Neuronal stem cell (in vitro differentiated cells): ENCODE data around the gene JAK1.

ENCODE experiments used
- DNase-seq: peaks from one replicate; pipeline ENCODE4 v3.0.0-alpha.2; 2013; ENCODE audit warnings: low spot score
- H2AFZ ChIP-seq: one replicate; pipeline ENCODE4 v1.6.1; 2013; ENCODE audit warnings: mild to moderate bottlenecking, low read length, inconsistent platforms
- H2AK5ac ChIP-seq: 2 replicates; pipeline ENCODE4 v1.6.1; 2013; ENCODE audit warnings: low read depth, mild to moderate bottlenecking, inconsistent platforms, low read length, moderate library complexity, mixed read lengths
- H2BK120ac ChIP-seq: 2 replicates; pipeline ENCODE4 v1.6.1; 2013; ENCODE audit warnings: low read depth, mild to moderate bottlenecking, inconsistent platforms, low read length, moderate library complexity, mixed read lengths
- H2BK12ac ChIP-seq: one replicate; pipeline ENCODE4 v1.6.1; 2013; ENCODE audit warnings: low read length, inconsistent platforms
- H2BK15ac ChIP-seq: 2 replicates; pipeline ENCODE4 v1.6.1; 2013; ENCODE audit warnings: mild to moderate bottlenecking, low read length, inconsistent platforms, mixed read lengths
- H2BK5ac ChIP-seq: one replicate; pipeline ENCODE4 v1.6.1; 2013; ENCODE audit warnings: inconsistent platforms, mild to moderate bottlenecking, low read length, moderate library complexity
- H3K14ac ChIP-seq: one replicate; pipeline ENCODE4 v1.6.1; 2013; ENCODE audit warnings: low read length, inconsistent platforms
- H3K18ac ChIP-seq: 2 replicates; pipeline ENCODE4 v1.6.1; 2013; ENCODE audit warnings: low read length, inconsistent platforms
- H3K23ac ChIP-seq: 2 replicates; pipeline ENCODE4 v1.6.1; 2013; ENCODE audit warnings: low read depth, mild to moderate bottlenecking, mixed read lengths, low read length, inconsistent platforms; ENCODE audit not compliant: poor library complexity
- H3K27ac ChIP-seq: replicated peaks from 3 replicates; pipeline ENCODE4 v1.5.1; 2013; ENCODE audit warnings: low read length, inconsistent platforms
- H3K27me3 ChIP-seq, 3 experiments: 2 replicates each; pipeline ENCODE4 v1.6.1; 2013; ENCODE audit warnings: low read length in 3 of 3, mild to moderate bottlenecking in 2 of 3, inconsistent platforms in 1 of 3, low read depth in 1 of 3, mixed read lengths in 1 of 3, moderate library complexity in 1 of 3; ENCODE audit not compliant: control insufficient read depth in 3 of 3, insufficient read depth in 3 of 3
- H3K36me3 ChIP-seq, 2 donors: replicated peaks in 1 of 2; 2 replicates each; pipeline ENCODE4 v1.6.1; 2013; ENCODE audit warnings: low read length in 2 of 2; ENCODE audit not compliant: control insufficient read depth in 2 of 2, insufficient read depth in 2 of 2
- H3K4ac ChIP-seq: 2 replicates; pipeline ENCODE4 v1.6.1; 2013; ENCODE audit warnings: inconsistent platforms, mild to moderate bottlenecking, low read length, moderate library complexity
- H3K4me1 ChIP-seq, 2 donors: 1 replicate in 1 of 2; 2 replicates in 1 of 2; pipeline ENCODE4 v1.6.1; 2013; ENCODE audit warnings: low read length in 2 of 2, low read depth in 1 of 2; ENCODE audit not compliant: control insufficient read depth in 2 of 2, insufficient read depth in 1 of 2
- H3K4me2 ChIP-seq: one replicate; pipeline ENCODE4 v1.6.1; 2013; ENCODE audit warnings: mild to moderate bottlenecking, low read length, inconsistent platforms; ENCODE audit not compliant: insufficient read depth, poor library complexity, severe bottlenecking
- H3K4me3 ChIP-seq, 2 donors: 2 replicates each; pipeline ENCODE4 v1.5.1; 2013; ENCODE audit warnings: low read length in 2 of 2, mild to moderate bottlenecking in 2 of 2, inconsistent platforms in 1 of 2, moderate library complexity in 1 of 2
- H3K79me1 ChIP-seq: one replicate; pipeline ENCODE4 v1.6.1; 2013; ENCODE audit warnings: low read depth, mild to moderate bottlenecking, inconsistent platforms, low read length, moderate library complexity
- H3K9ac ChIP-seq: one replicate; pipeline ENCODE4 v1.6.1; 2013; ENCODE audit warnings: mild to moderate bottlenecking, low read depth, low read length, inconsistent platforms; ENCODE audit not compliant: poor library complexity
- H3K9me3 ChIP-seq, 2 donors: replicated peaks in 1 of 2; 2 replicates each; pipeline versions ENCODE3 to v1.6.1; 2013; ENCODE audit warnings: low read length in 2 of 2, mild to moderate bottlenecking in 2 of 2, inconsistent platforms in 1 of 2, low read depth in 1 of 2, mixed read lengths in 1 of 2, moderate library complexity in 1 of 2; ENCODE audit not compliant: control insufficient read depth in 2 of 2, insufficient read depth in 1 of 2
- H4K8ac ChIP-seq: one replicate; pipeline ENCODE4 v1.6.1; 2013; ENCODE audit warnings: low read depth, mild to moderate bottlenecking, inconsistent platforms, low read length, moderate library complexity
- H4K91ac ChIP-seq: one replicate; pipeline ENCODE4 v1.6.1; 2013; ENCODE audit warnings: low read length, low read depth, mild to moderate bottlenecking, inconsistent platforms; ENCODE audit not compliant: poor library complexity
- WGBS, 2 donors: extraction: QIAGEN DNeasy Blood & Tissue Kit; methylation state at CpG; one replicate each; pipeline ENCODE4 v1.1.7; 2013; ENCODE audit warnings: missing lambda C conversion rate in 2 of 2, mixed read lengths in 1 of 2; ENCODE audit not compliant: insufficient read length in 2 of 2, insufficient replicate concordance in 1 of 2; ENCODE audit errors: extremely low coverage in 2 of 2; 5-methylcytosine and 5-hydroxymethylcytosine counted together

JAK1 gene

GRCh38 chr1:64941461-64942117 is 24.8 kb downstream of the JAK1 start:
- H2AFZ ChIP-seq: no peak overlapping the region
- H3K27ac ChIP-seq: no peak overlapping the region
- no peaks in the 10 kb centered on the region for H3K4me1 ChIP-seq
- no peak overlapping the region for H3K23ac ChIP-seq
- H2BK5ac ChIP-seq: no peak overlapping the region
- H3K9ac ChIP-seq: no peak overlapping the region
- H3K4me2 ChIP-seq: no peak overlapping the region
- no peaks in the 10 kb centered on the region for H3K27me3 ChIP-seq
- no CpG with 5 or more reads among the region's 5 CpGs for WGBS, 2 donors
- DNase-seq: no peak
- no peak overlapping the region for H2BK12ac ChIP-seq
- no peak overlapping the region for H4K8ac ChIP-seq
- H3K18ac ChIP-seq: no peak overlapping the region
- no peaks in the 10 kb centered on the region for H3K79me1 ChIP-seq
- H2BK120ac ChIP-seq: no peak overlapping the region
- H3K4ac ChIP-seq: no peak overlapping the region
- no peaks in the 10 kb centered on the region for H3K9me3 ChIP-seq
- H3K14ac ChIP-seq: no peak overlapping the region
- no peak overlapping the region for H4K91ac ChIP-seq
- H3K4me3 ChIP-seq: no peak overlapping the region
- no peaks in the 10 kb centered on the region for H3K36me3 ChIP-seq
- no peak overlapping the region for H2AK5ac ChIP-seq
- no peak overlapping the region for H2BK15ac ChIP-seq

- Histone ChIP-seq H2BK12ac (no peak overlapping the region), H2BK5ac (no peak overlapping the region), H3K9me3 (no peaks in the 10 kb centered on the region), H2BK120ac (no peak overlapping the region), H2AK5ac (no peak overlapping the region), H2BK15ac (no peak overlapping the region), H3K4me3 (no peak overlapping the region), H3K4me2 (no peak overlapping the region), H3K23ac (no peak overlapping the region), H3K18ac (no peak overlapping the region), H2AFZ (no peak overlapping the region), H3K27me3 (no peaks in the 10 kb centered on the region), H3K9ac (no peak overlapping the region), H3K36me3 (no peaks in the 10 kb centered on the region), H3K27ac (no peak overlapping the region), H3K79me1 (no peaks in the 10 kb centered on the region), H3K4me1 (no peaks in the 10 kb centered on the region), H3K14ac (no peak overlapping the region), H4K8ac (no peak overlapping the region), H4K91ac (no peak overlapping the region), H3K4ac (no peak overlapping the region)
- no peak for DNase-seq
- no CpG with 5 or more reads among the region's 3 CpGs for WGBS, 2 donors
Measured at GRCh38 chr1:64940025-64940424, 26.3 kb downstream of the JAK1 start.

DNA sequence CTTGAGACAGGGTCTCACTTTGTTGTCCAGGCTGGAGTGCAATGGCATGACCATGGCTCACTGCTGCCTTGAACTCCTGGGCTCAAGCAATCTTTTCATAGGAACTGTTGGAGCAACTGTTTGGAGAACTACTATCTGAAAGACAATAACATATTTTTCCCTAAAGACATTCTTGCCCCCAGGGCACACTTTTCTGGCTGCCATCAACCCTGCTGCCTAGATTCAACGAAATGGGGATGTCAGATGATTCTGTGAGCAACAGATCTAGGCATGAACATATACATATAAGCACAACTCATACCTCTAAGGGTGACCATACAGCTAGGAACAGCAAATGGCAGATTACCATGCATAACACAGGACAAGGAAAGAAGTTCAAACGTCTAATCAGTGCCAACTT is 27.4 kb downstream of the JAK1 start:
- Histone ChIP-seq H3K36me3 (no peaks in the 10 kb centered on the region), H2AK5ac (no peak overlapping the region), H4K91ac (no peak overlapping the region), H3K9me3 (no peaks in the 10 kb centered on the region), H3K4ac (no peak overlapping the region), H2BK120ac (no peak overlapping the region), H3K14ac (no peak overlapping the region), H3K18ac (no peak overlapping the region), H3K79me1 (no peaks in the 10 kb centered on the region), H3K23ac (no peak overlapping the region), H2AFZ (no peak overlapping the region), H3K4me3 (no peak overlapping the region), H3K4me1 (no peaks in the 10 kb centered on the region), H3K27ac (no peak overlapping the region), H3K9ac (no peak overlapping the region), H3K27me3 (no peaks in the 10 kb centered on the region), H3K4me2 (no peak overlapping the region), H2BK5ac (no peak overlapping the region), H2BK15ac (no peak overlapping the region), H4K8ac (no peak overlapping the region), H2BK12ac (no peak overlapping the region)
- WGBS, 2 donors: no CpG with 5 or more reads among the region's 2 CpGs
- DNase-seq: no peak

DNA sequence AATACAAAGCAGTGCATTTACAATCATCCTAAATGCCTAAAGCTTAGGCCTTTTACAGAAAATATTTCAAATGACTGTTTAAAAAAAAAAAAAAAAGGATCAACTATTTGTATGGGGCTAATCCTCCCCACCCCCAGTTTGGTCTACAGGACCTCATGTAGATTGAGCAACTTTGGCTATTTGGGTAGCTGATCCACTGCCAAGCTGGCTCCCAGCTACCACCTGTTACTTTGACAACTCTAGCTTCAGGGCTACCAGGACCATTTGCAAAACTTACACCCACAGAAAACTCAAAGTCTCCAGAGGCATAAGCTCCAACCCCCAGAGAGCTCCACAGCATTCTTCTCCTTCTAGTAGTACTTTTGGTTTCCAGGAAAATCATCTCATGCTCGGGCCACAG is 29.4 kb downstream of the JAK1 start:
- H2AK5ac ChIP-seq: no peak overlapping the region
- no peaks in the 10 kb centered on the region for H3K9me3 ChIP-seq
- H2BK5ac ChIP-seq: no peak overlapping the region
- H3K4ac ChIP-seq: no peak overlapping the region
- peaks cover 0 to 4% of the 10 kb centered on the region in 2 donors for H3K4me1 ChIP-seq
- H3K9ac ChIP-seq: no peak overlapping the region
- no peaks in the 10 kb centered on the region for H3K36me3 ChIP-seq
- no peaks in the 10 kb centered on the region for H3K27me3 ChIP-seq
- H3K27ac ChIP-seq: no peak overlapping the region
- H3K23ac ChIP-seq: no peak overlapping the region
- DNase-seq: no peak
- no peak overlapping the region for H2BK120ac ChIP-seq
- no peaks in the 10 kb centered on the region for H3K79me1 ChIP-seq
- no peak overlapping the region for H3K14ac ChIP-seq
- no peak overlapping the region for H3K18ac ChIP-seq
- no peak overlapping the region for H2AFZ ChIP-seq
- no peak overlapping the region for H2BK15ac ChIP-seq
- H4K8ac ChIP-seq: no peak overlapping the region
- no peak overlapping the region for H4K91ac ChIP-seq
- WGBS, 2 donors: no CpG with 5 or more reads among the region's 1 CpG
- no peak overlapping the region for H2BK12ac ChIP-seq
- no peak overlapping the region for H3K4me2 ChIP-seq
- no peak overlapping the region for H3K4me3 ChIP-seq
